Stimulated activated CD4-positive, alpha-beta T cell treated with anti-CD3 and anti-CD28 coated beads, TNF-alpha, amount 100 ng/mL, for 4 hours (primary cell): Measurements from ENCODE around the gene MCF2L.

Experiments used
- DNase-seq, 3 experiments: peaks; one replicate each; pipeline ENCODE4 v3.0.0-alpha.2; 2020; ENCODE audit warnings: low read depth in 3 of 3

The MCF2L gene

GRCh38 chr13:113123226-113124201 is 154.5 kb downstream of the MCF2L start:
- DNase-seq: no peak

GRCh38 chr13:113124211-113124970 is 155.4 kb downstream of the MCF2L start:
- no peak for DNase-seq

- no peak for DNase-seq
Observed at GRCh38 chr13:113125506-113126264, 156.7 kb downstream of the MCF2L start.

GRCh38 chr13:113126265-113127150 is 157.5 kb downstream of the MCF2L start:
- DNase-seq: no peak

GRCh38 chr13:113129480-113129879 is 160.5 kb downstream of the MCF2L start:
- DNase-seq: no peak

DNA sequence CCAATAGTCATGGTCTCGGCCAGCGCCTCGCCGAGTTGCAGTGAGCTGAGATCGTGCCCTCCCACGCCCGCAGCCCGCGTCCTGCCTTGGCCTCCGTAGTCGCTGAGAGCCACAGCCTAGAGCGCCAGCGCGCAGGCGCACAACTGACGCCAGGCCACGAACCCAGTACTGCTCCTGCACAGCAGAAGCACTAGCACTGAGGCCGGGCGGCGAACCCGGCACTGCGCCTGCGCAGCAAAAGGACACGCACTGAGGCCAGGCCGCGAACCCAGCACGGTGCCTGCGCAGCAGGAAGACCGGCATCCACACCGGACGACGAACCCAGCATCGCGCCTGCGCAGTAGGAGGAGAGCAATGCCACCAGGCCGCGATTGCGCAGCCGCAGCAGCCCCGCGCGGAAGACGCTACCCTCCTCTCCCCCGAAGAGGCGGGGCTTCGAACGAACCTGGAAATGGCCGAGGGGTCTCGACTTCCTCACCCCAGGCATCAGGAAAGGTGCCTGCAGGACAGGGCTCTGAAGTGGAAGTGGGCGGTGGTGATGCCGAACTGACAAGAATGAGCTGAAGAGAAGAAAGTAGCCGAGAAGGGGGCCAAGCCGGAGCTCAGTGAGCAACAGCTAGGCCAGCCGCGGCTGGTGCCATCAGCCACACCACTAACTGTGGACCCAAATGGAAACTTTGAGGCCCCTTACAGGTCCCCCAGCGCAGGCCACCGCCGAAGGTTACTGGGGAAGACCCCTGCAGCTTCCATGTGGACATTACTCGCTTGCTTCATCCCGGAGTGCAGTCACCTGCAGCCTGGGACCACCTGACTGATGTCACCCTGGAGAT is 161.1 kb downstream of the MCF2L start:
- no peak for DNase-seq

- DNase-seq: no peak
Observed at GRCh38 chr13:113135281-113135760, 166.3 kb downstream of the MCF2L start.

GRCh38 chr13:113137691-113138298 is 168.8 kb downstream of the MCF2L start:
- no peak for DNase-seq

GRCh38 chr13:113138792-113139551 is 170.0 kb downstream of the MCF2L start:
- no peak for DNase-seq

DNA sequence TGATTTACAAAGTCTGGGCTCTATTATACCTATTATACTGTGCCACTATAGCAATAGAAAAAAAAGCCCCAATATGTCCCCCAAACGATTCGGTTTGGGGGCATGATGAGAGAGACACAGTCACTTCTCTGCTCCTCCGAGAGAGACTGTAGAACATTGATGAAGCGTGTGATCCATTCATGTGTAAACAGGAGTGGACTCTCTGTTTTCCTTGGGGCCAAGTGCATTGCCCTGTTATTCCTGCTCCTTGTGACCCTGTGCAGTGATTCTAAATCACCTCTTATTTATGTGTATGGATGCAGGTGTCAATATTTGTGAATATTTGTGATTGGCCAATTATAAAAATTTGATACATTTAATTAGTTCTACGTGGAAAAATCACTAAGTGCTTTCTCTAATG is 170.6 kb downstream of the MCF2L start:
- DNase-seq: no peak

DNA sequence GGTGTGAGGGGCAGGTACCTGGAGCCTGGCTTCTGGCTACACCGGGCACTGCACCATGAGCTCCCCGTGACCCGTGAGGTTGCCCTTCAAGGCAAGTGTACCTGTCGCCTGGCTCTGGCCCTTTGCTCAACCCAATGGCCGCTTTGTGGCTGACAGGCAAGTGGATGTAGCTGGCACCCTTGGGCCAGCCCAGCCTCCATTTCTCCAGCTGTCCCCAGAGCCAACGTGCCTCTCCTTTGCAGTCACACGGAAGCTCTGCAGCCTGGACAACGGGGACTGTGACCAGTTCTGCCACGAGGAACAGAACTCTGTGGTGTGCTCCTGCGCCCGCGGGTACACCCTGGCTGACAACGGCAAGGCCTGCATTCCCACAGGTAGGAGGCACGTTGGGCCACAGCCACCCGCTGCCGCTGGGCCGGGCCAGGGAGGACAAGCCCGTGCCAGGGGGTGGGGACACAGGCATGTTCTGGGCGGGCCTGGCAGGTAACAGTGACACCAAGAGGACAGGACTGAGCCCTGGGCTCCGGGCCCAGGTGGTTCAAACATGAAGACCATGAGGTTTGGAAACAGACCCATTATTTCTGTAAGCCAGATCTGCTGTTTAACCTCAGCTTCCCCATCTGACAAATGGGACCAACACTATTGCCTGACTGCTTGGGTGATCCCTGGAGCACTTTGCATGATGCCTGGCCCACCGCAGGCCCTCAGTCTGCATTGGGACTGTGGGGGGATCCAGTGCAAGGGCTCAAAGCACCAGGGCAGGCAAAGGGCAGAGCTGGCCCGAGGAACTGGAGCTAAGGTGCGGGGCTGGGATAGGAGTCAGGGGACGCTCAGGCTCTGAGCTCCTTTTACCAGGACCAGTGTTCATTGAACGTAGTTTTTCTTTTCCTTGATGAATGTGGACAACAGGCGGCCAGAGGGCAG is 171.9 kb downstream of the MCF2L start:
- DNase-seq: no peak

GRCh38 chr13:113141601-113141970 is 172.6 kb downstream of the MCF2L start:
- no peak for DNase-seq

DNA sequence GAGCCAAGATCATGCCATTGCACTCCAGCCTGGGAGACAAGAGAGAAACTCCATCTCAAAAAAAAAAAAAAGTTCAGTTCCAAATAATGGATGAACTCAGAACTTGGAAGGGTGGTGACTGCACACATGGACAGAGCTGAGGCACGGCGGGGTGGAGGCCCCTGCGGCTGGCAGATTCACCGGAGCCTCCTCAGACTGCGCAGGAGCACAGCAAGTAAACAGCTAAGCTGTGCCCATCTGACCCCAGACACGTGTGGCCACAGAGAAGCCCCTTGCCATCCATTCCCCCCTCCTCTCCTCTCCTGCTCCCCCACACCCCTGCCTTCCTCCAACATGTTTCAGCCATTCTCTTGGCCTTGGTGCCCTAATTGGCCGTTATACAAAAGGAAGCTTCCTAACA is 173.9 kb downstream of the MCF2L start:
- DNase-seq: no peak

GRCh38 chr13:113143466-113144254 is 174.6 kb downstream of the MCF2L start:
- DNase-seq: no peak

DNA sequence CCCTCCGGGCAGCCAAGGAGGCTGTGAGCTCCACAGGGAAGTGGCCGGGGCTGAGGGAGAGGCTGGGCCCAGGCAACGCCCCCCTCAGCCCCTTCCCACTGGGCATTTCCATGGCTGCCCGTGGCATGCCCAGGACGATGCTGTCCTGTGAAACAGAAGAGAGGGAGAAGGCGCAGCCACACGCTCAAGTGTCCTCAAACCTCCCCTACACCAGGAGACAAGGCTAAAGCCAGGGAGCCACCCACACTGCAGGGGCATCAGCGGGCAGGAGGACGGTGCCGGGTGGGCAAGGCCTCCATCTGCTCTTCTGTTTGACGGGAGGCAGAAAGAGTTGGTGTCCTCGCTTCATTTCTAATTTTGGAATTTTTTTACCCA is 175.2 kb downstream of the MCF2L start:
- no peak for DNase-seq

GRCh38 chr13:113145496-113145895 is 176.5 kb downstream of the MCF2L start:
- no peak for DNase-seq
